Astrocyte of the cerebellum (primary cell): ENCODE measurements around the gene TLX3.

Experiments
- DNase-seq: peaks from one replicate; pipeline ENCODE4 v3.0.0-alpha.2; 2011; ENCODE audit warnings: low read depth
- H3K4me3 ChIP-seq: 2 replicates; pipeline ENCODE4 v1.5.1; 2011; ENCODE audit warnings: mild to moderate bottlenecking, low read depth, low read length, moderate library complexity
- CTCF ChIP-seq: IDR thresholded peaks from 2 replicates; pipeline ENCODE4 v1.5.1; 2012; ENCODE audit warnings: low read length, low read depth, moderate library complexity, mild to moderate bottlenecking; ENCODE audit errors: missing control alignments
- in situ Hi-C: cut with HindIII; loops from 2 replicates; pipeline ENCODE4 v1.10.0; 2017; ENCODE audit warnings: low sequenced_read_pairs

TLX3 gene

GRCh38 chr5:171299851-171300250 is 9.2 kb upstream of the TLX3 start:
- no peak overlapping the region for H3K4me3 ChIP-seq
- in situ Hi-C loops: no loop called here
- no peak for DNase-seq
- TF ChIP-seq CTCF: no peak

GRCh38 chr5:171300358-171300757 is 8.7 kb upstream of the TLX3 start:
- no peak overlapping the region for H3K4me3 ChIP-seq
- in situ Hi-C loops: no loop called here
- no peak for DNase-seq
- TF ChIP-seq CTCF: no peak

GRCh38 chr5:171306166-171306565 is 2.9 kb upstream of the TLX3 start:
- H3K4me3 ChIP-seq: no peak overlapping the region
- in situ Hi-C loops: no loop called here
- TF ChIP-seq CTCF: no peak
- no peak for DNase-seq

- DNase-seq: no peak
- H3K4me3 ChIP-seq: no peak overlapping the region
- in situ Hi-C loops: no loop called here
- TF ChIP-seq CTCF: no peak
Measured at GRCh38 chr5:171306781-171307591, 2.1 kb upstream of the TLX3 start.

- no peak for DNase-seq
- in situ Hi-C loops: no loop called here
- no peak for TF ChIP-seq CTCF
- H3K4me3 ChIP-seq: no peak overlapping the region
Measured at GRCh38 chr5:171307789-171308452, 1.1 kb upstream of the TLX3 start.

GRCh38 chr5:171309276-171310211 is 496 bp downstream of the TLX3 start:
- no peak for DNase-seq
- TF ChIP-seq CTCF: no peak
- H3K4me3 ChIP-seq: no peak overlapping the region
- in situ Hi-C loops: no loop called here
